ENCODE results near the gene DYNLRB1. TPM values are rescaled to one million over a fixed set of nuclear protein-coding genes. Genes with fewer than 3 reads are reported as not detected.
A peak's percentile ranks its signal among the peaks of the same experiment; 100 is the strongest.

Gene DYNLRB1
- total and polyA plus RNA-seq, 11 donors = 129 to 405 (median 147) TPM

DNA sequence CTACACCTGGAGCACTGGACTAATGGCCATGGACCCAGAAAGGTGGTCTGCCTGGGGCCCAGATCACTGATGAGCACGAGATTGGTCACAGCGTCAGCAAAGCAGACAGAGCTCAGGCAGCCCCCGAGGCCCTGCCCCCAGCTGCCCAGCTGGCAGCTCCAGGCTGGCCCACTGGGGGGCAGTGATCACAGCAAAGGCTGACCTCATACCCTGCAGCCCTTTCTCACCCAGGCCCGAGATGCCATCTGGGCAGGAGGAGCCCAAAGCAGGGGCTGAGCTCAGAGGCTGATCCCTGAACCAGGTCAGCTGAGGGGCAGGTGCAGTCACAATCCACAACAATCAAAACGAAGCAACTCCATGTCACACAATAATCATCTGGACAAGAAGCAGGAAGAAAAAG is 46.4 kb downstream of the DYNLRB1 start:
- no peak for ATAC-seq
- DNase-seq = no peak
- no peaks in the 10 kb centered on the region for H3K27me3 ChIP-seq
- WGBS, 4 donors = 40 to 63% (median 58%) methylated on average over 3 to 5 of the region's 5 CpGs
- no peak overlapping the region for H3K27ac ChIP-seq
- H3K36me3 ChIP-seq = peaks cover 0 to 12% (median 4%) of the 10 kb centered on the region in 9 donors
- peaks cover 0 to 29% (median 5%) of the 10 kb centered on the region in 12 donors for H3K4me1 ChIP-seq
- no peak overlapping the region for H3K4me3 ChIP-seq
- intact Hi-C loops (cut with DNase I) = loop anchor here in 1 of 10 donors (10.0 kb wide), 1 partner anchor 142 kb away; the partner anchor contains the start of gene TP53INP2
- TF ChIP-seq, protein P1, sequence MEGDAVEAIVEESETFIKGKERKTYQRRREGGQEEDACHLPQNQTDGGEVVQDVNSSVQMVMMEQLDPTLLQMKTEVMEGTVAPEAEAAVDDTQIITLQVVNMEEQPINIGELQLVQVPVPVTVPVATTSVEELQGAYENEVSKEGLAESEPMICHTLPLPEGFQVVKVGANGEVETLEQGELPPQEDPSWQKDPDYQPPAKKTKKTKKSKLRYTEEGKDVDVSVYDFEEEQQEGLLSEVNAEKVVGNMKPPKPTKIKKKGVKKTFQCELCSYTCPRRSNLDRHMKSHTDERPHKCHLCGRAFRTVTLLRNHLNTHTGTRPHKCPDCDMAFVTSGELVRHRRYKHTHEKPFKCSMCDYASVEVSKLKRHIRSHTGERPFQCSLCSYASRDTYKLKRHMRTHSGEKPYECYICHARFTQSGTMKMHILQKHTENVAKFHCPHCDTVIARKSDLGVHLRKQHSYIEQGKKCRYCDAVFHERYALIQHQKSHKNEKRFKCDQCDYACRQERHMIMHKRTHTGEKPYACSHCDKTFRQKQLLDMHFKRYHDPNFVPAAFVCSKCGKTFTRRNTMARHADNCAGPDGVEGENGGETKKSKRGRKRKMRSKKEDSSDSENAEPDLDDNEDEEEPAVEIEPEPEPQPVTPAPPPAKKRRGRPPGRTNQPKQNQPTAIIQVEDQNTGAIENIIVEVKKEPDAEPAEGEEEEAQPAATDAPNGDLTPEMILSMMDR (IDR thresholded peaks at IDR 0.05) = peak in 10 of 12 donors; percentile 17 to 50 (median 30)
- no peak for TF ChIP-seq POLR2A (IDR thresholded peaks at IDR 0.05)
- no peaks in the 10 kb centered on the region for H3K9me3 ChIP-seq

- Histone ChIP-seq H3K4me3 (no peak overlapping the region), H3K27me3 (no peaks in the 10 kb centered on the region), H3K4me1 (peaks cover 0 to 11% (median 0%) of the 10 kb centered on the region in 12 donors), H3K36me3 (peaks cover 0 to 21% (median 7%) of the 10 kb centered on the region in 9 donors), H3K9me3 (no peaks in the 10 kb centered on the region), H3K27ac (peak overlapping the region in 2 of 12 donors; percentile 2 to 28)
- WGBS, 4 donors = 59 to 77% (median 67%) methylated on average over 4 to 7 of the region's 7 CpGs
- intact Hi-C loops (cut with DNase I) = loop anchor here in 1 of 10 donors (10.0 kb wide), 1 partner anchor 140 kb away; the partner anchor contains the start of gene TP53INP2
- DNase-seq (peak in 1 of 5 donors; percentile 54), ATAC-seq (peak; percentile 35 to 64 (median 44))
- TF ChIP-seq, protein P1 (IDR thresholded peaks at IDR 0.05) = no peak
- no peak for TF ChIP-seq POLR2A (IDR thresholded peaks at IDR 0.05)
Observed at GRCh38 chr20:34564833-34565232, 48.6 kb downstream of the DYNLRB1 start.

GRCh38 chr20:34566978-34567891 is 51.0 kb downstream of the DYNLRB1 start:
- TF ChIP-seq, protein P1 (IDR thresholded peaks at IDR 0.05) = no peak
- no peak for TF ChIP-seq POLR2A (IDR thresholded peaks at IDR 0.05)
- 87 to 91% (median 88%) methylated on average over 9 of the region's 9 CpGs for WGBS, 4 donors

More at GRCh38 chr20:34566978-34567891, 51.0 kb downstream of the DYNLRB1 start:
- Histone ChIP-seq H3K27me3 (no peaks in the 10 kb centered on the region), H3K36me3 (peaks cover 0 to 39% (median 11%) of the 10 kb centered on the region in 9 donors), H3K9me3 (no peaks in the 10 kb centered on the region), H3K4me3 (no peak overlapping the region), H3K4me1 (peaks cover 0 to 13% (median 0%) of the 10 kb centered on the region in 12 donors), H3K27ac (no peak overlapping the region)
- DNase-seq (no peak), ATAC-seq (no peak)
- intact Hi-C loops (cut with DNase I) = loop anchor here in 1 of 10 donors (10.0 kb wide), 1 partner anchor 138 kb away; the partner anchor contains the start of gene TP53INP2
